GM12878 (cell line): ENCODE results near the gene RERE. TPM values are rescaled to one million over a fixed set of nuclear protein-coding genes. Genes with fewer than 3 reads are reported as not detected.

Source experiments
- ATAC-seq: fragments of 200-7000 bp; cut with Tn5 transposase; 3 replicates; pipeline ENCODE4 v1.9.1; 2020; ENCODE audit warnings: mild to moderate bottlenecking, moderate library complexity
- BruUV-seq: library from RNA; stranded (reverse); fragments of 400-500 nt; replicated peaks from 2 replicates; lab custom pipeline; 2021; lab: Mats Ljungman, UMichigan
- CTCF ChIA-PET: fragments of 300-600 bp; sonication (Branson Sonifier 250); formaldehyde crosslinking; extraction: SDS; loops from one replicate; lab custom pipeline; 2021; ENCODE audit warnings: inconsistent platforms; lab: Yijun Ruan, JAX
- POLR2A ChIA-PET: fragments of 350-600 bp; formaldehyde crosslinking; extraction: SDS; loops from one replicate; lab custom pipeline; 2021; ENCODE audit warnings: inconsistent platforms; lab: Charles Lee
- RAD21 ChIA-PET: fragments of 300-600 bp; sonication (Branson Sonifier 250); formaldehyde crosslinking; loops from one replicate; lab custom pipeline; 2023; ENCODE audit warnings: antibody characterized with exemption; ENCODE audit not compliant: unreplicated experiment; lab: Charles Lee
- SMC1A ChIA-PET: fragments of 300-600 bp; sonication (Branson Sonifier 250); formaldehyde crosslinking; loops from one replicate; lab custom pipeline; 2023; ENCODE audit not compliant: unreplicated experiment, uncharacterized antibody; lab: Charles Lee
- DNase-seq: peaks from one replicate; pipeline ENCODE4 v3.0.0-alpha.2; 2011; ENCODE audit warnings: low read depth, low spot score
- FAIRE-seq: peaks from 3 replicates; lab custom pipeline; 2011; peaks lifted over from hg19 to GRCh38; lab: Jason Lieb, UNC
- H2AFZ ChIP-seq: 2 replicates; pipeline ENCODE4 v1.6.0; 2011; ENCODE audit warnings: low read depth, low read length, control low read depth; ENCODE audit not compliant: control insufficient read depth
- H3K27ac ChIP-seq: 2 replicates; pipeline ENCODE4 v1.5.1; 2011; ENCODE audit warnings: control low read depth; ENCODE audit not compliant: control insufficient read depth, insufficient read depth
- H3K27me3 ChIP-seq, 2 experiments: replicated peaks in 1 of 2; 2 replicates each; pipeline versions ENCODE4 v1.6.0 to v1.6.1; 2011; ENCODE audit warnings: low read length in 1 of 2; ENCODE audit not compliant: control insufficient read depth in 2 of 2, insufficient read depth in 2 of 2
- H3K36me3 ChIP-seq, 2 experiments: 2 replicates each; pipeline ENCODE4 v1.5.1; 2011; ENCODE audit warnings: low read length in 1 of 2; ENCODE audit not compliant: control insufficient read depth in 2 of 2, insufficient read depth in 2 of 2
- H3K4me1 ChIP-seq: 2 replicates; pipeline ENCODE4 v1.6.1; 2011; ENCODE audit warnings: mild to moderate bottlenecking, low read length, moderate library complexity, mixed read lengths; ENCODE audit not compliant: control insufficient read depth, insufficient read depth
- H3K4me2 ChIP-seq: 2 replicates; pipeline ENCODE4 v1.6.0; 2011; ENCODE audit warnings: control low read depth; ENCODE audit not compliant: control insufficient read depth, insufficient read depth
- H3K4me3 ChIP-seq: fragments of 200-600 bp; sonication (generic); 2 replicates; pipeline ENCODE4 v1.5.1; 2016
- H3K79me2 ChIP-seq: 2 replicates; pipeline ENCODE4 v1.6.0; 2011; ENCODE audit warnings: low read length; ENCODE audit not compliant: control insufficient read depth, insufficient read depth
- H3K9ac ChIP-seq: 2 replicates; pipeline ENCODE4 v1.8.0; 2011; ENCODE audit warnings: low read length, control low read depth, mixed read lengths; ENCODE audit not compliant: control insufficient read depth, insufficient read depth
- H3K9me3 ChIP-seq: replicated peaks from 3 replicates; pipeline ENCODE4 v1.5.1; 2011; ENCODE audit warnings: mild to moderate bottlenecking, low read length; ENCODE audit not compliant: control insufficient read depth, insufficient read depth
- H4K20me1 ChIP-seq: 2 replicates; pipeline ENCODE4 v1.6.0; 2011; ENCODE audit not compliant: control insufficient read depth, insufficient read depth
- ATF2 ChIP-seq: IDR thresholded peaks from 2 replicates; pipeline ENCODE4 v1.6.1; 2012; ENCODE audit warnings: low read length, inconsistent platforms
- CTCF ChIP-seq, 3 experiments: IDR thresholded peaks in 2 of 3; conservative IDR thresholded peaks in 1 of 3; 2 replicates each; pipeline ENCODE4 v1.5.1; 2011; ENCODE audit warnings: low read depth in 3 of 3, low read length in 3 of 3, mild to moderate bottlenecking in 3 of 3, control low read depth in 2 of 3, moderate library complexity in 2 of 3, inconsistent platforms in 1 of 3, mixed read lengths in 1 of 3; ENCODE audit not compliant: control insufficient read depth in 2 of 3, insufficient read depth in 1 of 3; ENCODE audit errors: extremely low read depth in 1 of 3
- IRF5 ChIP-seq: fragments of 450-650 bp; IDR thresholded peaks from 2 replicates; pipeline ENCODE4 v1.6.1; 2017; ENCODE audit warnings: borderline replicate concordance
- JUNB ChIP-seq: IDR thresholded peaks from 2 replicates; pipeline ENCODE4 v1.6.1; 2016; ENCODE audit warnings: antibody characterized with exemption, mild to moderate bottlenecking
- NFIC ChIP-seq: IDR thresholded peaks from 2 replicates; pipeline ENCODE4 v1.6.1; 2012; ENCODE audit warnings: low read depth, mild to moderate bottlenecking, inconsistent platforms, low read length, moderate library complexity
- RCOR1 ChIP-seq: conservative IDR thresholded peaks from 2 replicates; pipeline ENCODE4 v1.6.1; 2012; ENCODE audit warnings: low read depth, low read length, improper control_type of control experiment
- RUNX3 ChIP-seq: IDR thresholded peaks from 2 replicates; pipeline ENCODE4 v1.6.1; 2012; ENCODE audit warnings: low read length, inconsistent platforms
- SMAD1 ChIP-seq: fragments of 450-650 bp; IDR thresholded peaks from 2 replicates; pipeline ENCODE4 v1.6.1; 2018; ENCODE audit warnings: mild to moderate bottlenecking, low read depth; ENCODE audit not compliant: partially characterized antibody
- YBX1 ChIP-seq: fragments of 450-650 bp; IDR thresholded peaks from 2 replicates; pipeline ENCODE4 v1.6.1; 2016; ENCODE audit warnings: antibody characterized with exemption
- WGBS: methylation state at CpG from one replicate; pipeline ENCODE4 v1.1.6; 2016; ENCODE audit warnings: low lambda C conversion rate; ENCODE audit not compliant: insufficient replicate concordance, insufficient coverage; ENCODE audit errors: missing lambda C conversion rate; 5-methylcytosine and 5-hydroxymethylcytosine counted together
- in situ Hi-C: fragments of 300-500 bp; cut with MboI; formaldehyde crosslinking; loops from 9 replicates; pipeline ENCODE4 v1.14.3; 2018; ENCODE audit warnings: mixed read lengths
- intact Hi-C: fragments of 100-400 bp; cut with micrococcal nuclease; formaldehyde crosslinking; loops from one replicate; pipeline ENCODE4 v1.14.2; 2022; ENCODE audit not compliant: unreplicated experiment
- polyA plus RNA-seq, 11 experiments: library from polyadenylated mRNA; depleted of rRNA in 4 of 11; unstranded in 6 of 11; stranded (reverse) in 5 of 11; fragments of >200 nt; fragmentation: Nextera tagmentation in 4 of 11; fragmentation: Illumina TruSeq in 1 of 11; extraction: Ambion mirVana in 4 of 11; extraction: Trizol in 1 of 11; gene quantifications; 1 replicate in 1 of 11; 2 replicates in 10 of 11; pipeline versions ENCODE4 v1.2.1 to v1.2.3, GENCODE V29; 2011 to 2016; ENCODE audit warnings: inconsistent platforms in 2 of 11, missing spikeins in 2 of 11, low read depth in 1 of 11
- total RNA-seq, 4 experiments: library from RNA; depleted of rRNA in 3 of 4; stranded (reverse); fragments of >200 nt in 3 of 4; fragmentation: Illumina TruSeq in 1 of 4; extraction: Trizol in 1 of 4; gene quantifications; 2 replicates each; pipeline versions ENCODE4 v1.2.1 to v1.2.3, GENCODE V29; 2013 to 2021

RERE gene
- total and polyA plus RNA-seq, 10 of the 15 experiments (the other 5 are each of a cell fraction or from before 2014, with no cell fraction given), result 5.2 to 60.5 (median 20.2) TPM

DNA sequence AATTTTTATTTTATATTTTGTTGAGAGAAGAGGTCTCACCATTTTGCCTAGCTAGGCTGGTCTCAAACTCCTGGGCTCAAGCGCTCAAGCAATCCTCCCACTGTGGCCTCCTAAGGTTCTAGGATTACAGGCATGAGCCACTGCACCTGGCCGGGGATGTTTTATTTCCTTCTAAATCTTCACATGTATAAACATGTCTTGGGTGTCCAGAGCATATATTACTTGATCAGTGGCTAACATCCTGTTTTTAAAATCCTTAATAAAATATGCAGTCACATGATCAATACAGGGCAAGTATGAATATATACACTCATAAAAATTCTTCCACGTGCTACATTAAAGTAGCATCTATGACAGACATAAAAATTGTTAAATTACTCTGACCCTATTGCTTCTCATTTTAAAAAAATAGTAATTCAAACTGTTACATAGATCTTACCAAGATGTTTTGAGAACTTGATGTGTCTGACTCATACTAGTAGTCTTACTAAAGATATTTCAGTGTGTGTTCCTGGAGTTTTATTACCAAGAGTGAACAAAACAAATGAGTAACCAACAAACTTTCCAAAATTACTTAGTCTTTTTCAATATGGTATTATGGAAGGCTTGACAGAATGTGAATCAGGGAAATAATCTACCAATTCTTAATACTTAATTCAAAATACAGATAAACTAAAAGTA lies 277.0 kb downstream of the RERE start (continued):
- no peak for TF ChIP-seq CTCF (IDR thresholded peaks at IDR 0.05 in 2 of 3, conservative IDR thresholded peaks at IDR 0.05 in 1 of 3; ENCODE audit: control insufficient read depth in 2 of 3, extremely low read depth in 1 of 3, insufficient read depth in 1 of 3, low read depth in 3 of 3, low read length in 3 of 3)
- no peak for TF ChIP-seq RCOR1
- TF ChIP-seq NFIC, result no peak
- no peak for TF ChIP-seq YBX1
- TF ChIP-seq RUNX3, result peak; percentile 29; the same call in 1 of the 2 replicates
- no peak for TF ChIP-seq ATF2
- TF ChIP-seq JUNB, result peak; percentile 87

DNA sequence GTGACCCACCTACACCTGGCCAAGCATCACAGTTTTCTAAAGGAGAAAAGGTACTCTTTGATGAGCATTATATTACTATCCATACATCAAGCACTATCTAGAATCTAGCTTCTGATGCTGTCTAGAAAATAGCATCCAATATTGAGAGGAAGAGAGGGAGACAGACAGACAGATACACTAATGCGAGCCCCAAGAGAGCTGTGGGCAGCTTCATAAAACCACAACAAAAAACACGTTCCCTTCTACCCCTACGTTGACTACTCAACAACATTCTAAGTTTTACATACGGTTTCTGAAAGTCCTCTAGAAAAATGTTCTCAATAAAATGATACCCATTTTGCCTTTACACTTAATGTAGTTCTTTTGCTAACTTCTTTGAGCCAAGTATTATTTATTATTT lies 277.8 kb downstream of the RERE start:
- Histone ChIP-seq H3K79me2 (no peaks in the 10 kb centered on the region), H2AFZ (no peak overlapping the region), H3K4me2 (no peak overlapping the region), H4K20me1 (no peaks in the 10 kb centered on the region), H3K27me3 (no peaks in the 10 kb centered on the region), H3K4me3 (no peak overlapping the region), H3K27ac (no peak overlapping the region), H3K36me3 (peaks cover 0 to 2% of the 10 kb centered on the region in 2 experiments; a peak in 2 of 4 replicates), H3K9ac (no peak overlapping the region), H3K4me1 (peaks cover 15% of the 10 kb centered on the region), H3K9me3 (peaks cover 2% of the 10 kb centered on the region; the same call in 2 of the 3 replicates)
- FAIRE-seq, result no peak
- intact Hi-C loops (no loop called here), in situ Hi-C loops (no loop called here)
- BruUV-seq, result no TSS peak
- peak; percentile 36; the same call in 2 of the 3 replicates for ATAC-seq
- TF ChIP-seq RUNX3, result peak; percentile 63
- no peak for TF ChIP-seq IRF5
- no peak for TF ChIP-seq RCOR1
- no peak for TF ChIP-seq SMAD1
- no peak for DNase-seq
- 28% methylated on average over 4 of the region's 4 CpGs for WGBS
- CTCF ChIA-PET, result interaction anchor here (1.1 to 1.4 kb wide), 5 partner anchors 12 to 186 kb away, joined by 3 to 5 read pairs (median 4); no protein-coding TSS in a partner anchor
- RAD21 ChIA-PET, result no interaction called here
- POLR2A ChIA-PET, result interaction anchor here (0.8 kb wide), 1 partner anchor 71 kb away, joined by 3 read pairs; no protein-coding TSS in a partner anchor
- SMC1A ChIA-PET, result interaction anchor here (0.6 to 4.6 kb wide), 10 partner anchors 10 to 187 kb away, joined by 3 to 17 read pairs (median 4); no protein-coding TSS in a partner anchor
